GM12892 (cell line): ENCODE results near the gene TNXB.

Experiments
- POLR2A ChIP-seq: IDR thresholded peaks from 2 replicates; pipeline ENCODE4 v1.6.1; 2011; ENCODE audit warnings: low read depth, low read length, control low read depth
- POLR2AphosphoS5 ChIP-seq: IDR thresholded peaks from 2 replicates; pipeline ENCODE4 v1.6.1; 2011; ENCODE audit warnings: low read depth, low read length, control low read depth

- TF ChIP-seq POLR2AphosphoS5 (no peak), POLR2A (no peak)
These were observed 51.2 kb downstream of the TNXB start for GRCh38 chr6:32057966-32058365.
